ENCODE data around the gene TMEM45A. TPM values are rescaled to one million over a fixed set of nuclear protein-coding genes. Genes with fewer than 3 reads are reported as not detected.

TMEM45A gene
- total and polyA plus RNA-seq, 2 donors (not counting 3 experiments of a cell fraction or from before 2014, with no cell fraction given) = 5.6 to 8.6 TPM

GRCh38 chr3:100448079-100448478 lies 44.3 kb upstream of the TMEM45A start:
- no peak for DNase-seq (ENCODE audit: low read depth, low spot score)
- Histone ChIP-seq H3K9ac (replicated peaks; ENCODE audit: extremely low read depth, insufficient read depth, low read length) (no peak overlapping the region), H3K4me3 (replicated peaks in 1 of 3; ENCODE audit: insufficient read depth in 1 of 3, low read depth in 1 of 3, low read length in 3 of 3) (no peak overlapping the region), H3K4me1 (ENCODE audit: control insufficient read depth, extremely low read depth, insufficient read depth, low read length) (no peaks in the 10 kb centered on the region), H3K9me1 (replicated peaks; ENCODE audit: control insufficient read depth, extremely low read depth, insufficient read depth, low read length) (no peaks in the 10 kb centered on the region), H3K27ac (ENCODE audit: insufficient read depth, low read depth, low read length) (no peak overlapping the region), H3K27me3 (ENCODE audit: control insufficient read depth in 2 of 2, insufficient read depth in 2 of 2, low read length in 2 of 2) (no peaks in the 10 kb centered on the region), H3K36me3 (ENCODE audit: control insufficient read depth in 2 of 2, extremely low read depth in 1 of 2, insufficient read depth in 2 of 2, low read length in 2 of 2) (no peaks in the 10 kb centered on the region), H2AFZ (ENCODE audit: low read depth, low read length) (no peak overlapping the region), H3K9me3 (replicated peaks; ENCODE audit: control insufficient read depth, insufficient read depth, low read length) (no peaks in the 10 kb centered on the region), H4K20me1 (replicated peaks; ENCODE audit: control insufficient read depth, extremely low read depth, insufficient read depth, low read length) (no peaks in the 10 kb centered on the region), H3K4me2 (ENCODE audit: insufficient read depth, low read length) (no peak overlapping the region), H3K79me2 (ENCODE audit: control insufficient read depth, insufficient read depth, low read length) (no peaks in the 10 kb centered on the region)
- TF ChIP-seq CTCF (IDR thresholded peaks at IDR 0.05; ENCODE audit: extremely low read depth in 1 of 2, insufficient read depth in 1 of 2, low read depth in 1 of 2, low read length in 2 of 2) = no peak
- TF ChIP-seq MAX (IDR thresholded peaks at IDR 0.05; ENCODE audit: insufficient read depth, insufficient read length) = no peak
- no peak for TF ChIP-seq EZH2 (IDR thresholded peaks at IDR 0.05; ENCODE audit: borderline replicate concordance, low read depth, low read length, severe bottlenecking)
- TF ChIP-seq GATA2 (IDR thresholded peaks at IDR 0.05; ENCODE audit: insufficient read depth, insufficient read length, low read depth, low read length) = no peak
- no peak for TF ChIP-seq FOS (IDR thresholded peaks at IDR 0.05; ENCODE audit: borderline replicate concordance, insufficient read depth, low read length)
- TF ChIP-seq POLR2AphosphoS5 (IDR thresholded peaks at IDR 0.05; ENCODE audit: insufficient read depth, low read depth, low read length) = no peak
- no TSS peak for BruUV-seq (replicated peaks)
- intact Hi-C loops (cut with micrococcal nuclease) = no loop called here
- dilution Hi-C loops (cut with MboI; ENCODE audit: extremely low pct_ligation_motif_present, low sequenced_read_pairs) = no loop called here
- ChIA-PET POLR2A (no interaction called here), CTCF (interaction anchor here (0.6 to 2.9 kb wide), 3 partner anchors 15 to 616 kb away, joined by 3 to 23 read pairs (median 5); no protein-coding TSS in a partner anchor)
- FAIRE-seq = no peak
